GM12878 (cell line): ENCODE data around the gene NOTCH3. TPM values are rescaled to one million over a fixed set of nuclear protein-coding genes. Genes with fewer than 3 reads are reported as not detected.

Experiments
- ATAC-seq: fragments of 200-7000 bp; cut with Tn5 transposase; 3 replicates; pipeline ENCODE4 v1.9.1; 2020; ENCODE audit warnings: mild to moderate bottlenecking, moderate library complexity
- BruUV-seq: library from RNA; stranded (reverse); fragments of 400-500 nt; replicated peaks from 2 replicates; lab custom pipeline; 2021; lab: Mats Ljungman, UMichigan
- CTCF ChIA-PET: fragments of 300-600 bp; sonication (Branson Sonifier 250); formaldehyde crosslinking; extraction: SDS; loops from one replicate; lab custom pipeline; 2021; ENCODE audit warnings: inconsistent platforms; lab: Yijun Ruan, JAX
- POLR2A ChIA-PET: fragments of 350-600 bp; formaldehyde crosslinking; extraction: SDS; loops from one replicate; lab custom pipeline; 2021; ENCODE audit warnings: inconsistent platforms; lab: Charles Lee
- RAD21 ChIA-PET: fragments of 300-600 bp; sonication (Branson Sonifier 250); formaldehyde crosslinking; loops from one replicate; lab custom pipeline; 2023; ENCODE audit warnings: antibody characterized with exemption; ENCODE audit not compliant: unreplicated experiment; lab: Charles Lee
- SMC1A ChIA-PET: fragments of 300-600 bp; sonication (Branson Sonifier 250); formaldehyde crosslinking; loops from one replicate; lab custom pipeline; 2023; ENCODE audit not compliant: unreplicated experiment, uncharacterized antibody; lab: Charles Lee
- DNase-seq: peaks from one replicate; pipeline ENCODE4 v3.0.0-alpha.2; 2011; ENCODE audit warnings: low read depth, low spot score
- FAIRE-seq: peaks from 3 replicates; lab custom pipeline; 2011; peaks lifted over from hg19 to GRCh38; lab: Jason Lieb, UNC
- H2AFZ ChIP-seq: 2 replicates; pipeline ENCODE4 v1.6.0; 2011; ENCODE audit warnings: low read depth, low read length, control low read depth; ENCODE audit not compliant: control insufficient read depth
- H3K27ac ChIP-seq: 2 replicates; pipeline ENCODE4 v1.5.1; 2011; ENCODE audit warnings: control low read depth; ENCODE audit not compliant: control insufficient read depth, insufficient read depth
- H3K27me3 ChIP-seq, 2 experiments: replicated peaks in 1 of 2; 2 replicates each; pipeline versions ENCODE4 v1.6.0 to v1.6.1; 2011; ENCODE audit warnings: low read length in 1 of 2; ENCODE audit not compliant: control insufficient read depth in 2 of 2, insufficient read depth in 2 of 2
- H3K36me3 ChIP-seq, 2 experiments: 2 replicates each; pipeline ENCODE4 v1.5.1; 2011; ENCODE audit warnings: low read length in 1 of 2; ENCODE audit not compliant: control insufficient read depth in 2 of 2, insufficient read depth in 2 of 2
- H3K4me1 ChIP-seq: 2 replicates; pipeline ENCODE4 v1.6.1; 2011; ENCODE audit warnings: mild to moderate bottlenecking, low read length, moderate library complexity, mixed read lengths; ENCODE audit not compliant: control insufficient read depth, insufficient read depth
- H3K4me2 ChIP-seq: 2 replicates; pipeline ENCODE4 v1.6.0; 2011; ENCODE audit warnings: control low read depth; ENCODE audit not compliant: control insufficient read depth, insufficient read depth
- H3K4me3 ChIP-seq: fragments of 200-600 bp; sonication (generic); 2 replicates; pipeline ENCODE4 v1.5.1; 2016
- H3K79me2 ChIP-seq: 2 replicates; pipeline ENCODE4 v1.6.0; 2011; ENCODE audit warnings: low read length; ENCODE audit not compliant: control insufficient read depth, insufficient read depth
- H3K9ac ChIP-seq: 2 replicates; pipeline ENCODE4 v1.8.0; 2011; ENCODE audit warnings: low read length, control low read depth, mixed read lengths; ENCODE audit not compliant: control insufficient read depth, insufficient read depth
- H3K9me3 ChIP-seq: replicated peaks from 3 replicates; pipeline ENCODE4 v1.5.1; 2011; ENCODE audit warnings: mild to moderate bottlenecking, low read length; ENCODE audit not compliant: control insufficient read depth, insufficient read depth
- H4K20me1 ChIP-seq: 2 replicates; pipeline ENCODE4 v1.6.0; 2011; ENCODE audit not compliant: control insufficient read depth, insufficient read depth
- BMI1 ChIP-seq: fragments of 450-650 bp; IDR thresholded peaks from 2 replicates; pipeline ENCODE4 v1.6.1; 2016; ENCODE audit warnings: mild to moderate bottlenecking, moderate library complexity, borderline replicate concordance
- CREB1 ChIP-seq: IDR thresholded peaks from 2 replicates; pipeline ENCODE4 v1.6.1; 2012; ENCODE audit warnings: low read depth, mild to moderate bottlenecking, inconsistent platforms
- EGR1 ChIP-seq, 2 experiments: IDR thresholded peaks; 1 replicate in 1 of 2; 2 replicates in 1 of 2; pipeline ENCODE4 v1.6.1; 2011 to 2012; ENCODE audit warnings: low read depth in 2 of 2, low read length in 2 of 2, borderline replicate concordance in 1 of 2, mild to moderate bottlenecking in 1 of 2, moderate library complexity in 1 of 2
- MXI1 ChIP-seq: fragments of 150-350 bp; IDR thresholded peaks from 2 replicates; pipeline ENCODE4 v1.6.1; 2011; ENCODE audit warnings: low read depth, mild to moderate bottlenecking, inconsistent platforms, low read length, improper control_type of control experiment
- NFIC ChIP-seq: IDR thresholded peaks from 2 replicates; pipeline ENCODE4 v1.6.1; 2012; ENCODE audit warnings: low read depth, mild to moderate bottlenecking, inconsistent platforms, low read length, moderate library complexity
- NFYA ChIP-seq: IDR thresholded peaks from 2 replicates; pipeline ENCODE4 v1.6.1; 2011; ENCODE audit warnings: low read depth, mild to moderate bottlenecking, low read length, improper control_type of control experiment, borderline replicate concordance
- NFYB ChIP-seq: IDR thresholded peaks from 2 replicates; pipeline ENCODE4 v1.6.1; 2011; ENCODE audit warnings: low read depth, mild to moderate bottlenecking, low read length, improper control_type of control experiment, moderate library complexity; ENCODE audit not compliant: insufficient read depth
- SIX5 ChIP-seq: IDR thresholded peaks from 2 replicates; pipeline ENCODE4 v1.6.1; 2011; ENCODE audit warnings: mild to moderate bottlenecking, low read depth, low read length, moderate library complexity; ENCODE audit not compliant: severe bottlenecking
- TCF3 ChIP-seq: IDR thresholded peaks from 2 replicates; pipeline ENCODE4 v1.6.1; 2012; ENCODE audit warnings: low read depth, mild to moderate bottlenecking, low read length, borderline replicate concordance; ENCODE audit not compliant: insufficient read depth
- ZBED1 ChIP-seq: IDR thresholded peaks from 2 replicates; pipeline ENCODE4 v1.6.1; 2016; ENCODE audit warnings: borderline replicate concordance
- ZBTB4 ChIP-seq: fragments of 450-650 bp; formaldehyde crosslinking; IDR thresholded peaks from 2 replicates; pipeline ENCODE4 v1.4.0; 2022; ENCODE audit warnings: mild to moderate bottlenecking, moderate library complexity
- ZBTB40 ChIP-seq: fragments of 450-650 bp; IDR thresholded peaks from 2 replicates; pipeline ENCODE4 v1.6.1; 2016; ENCODE audit warnings: mild to moderate bottlenecking, moderate library complexity, borderline replicate concordance
- ZNF24 ChIP-seq: fragments of 450-650 bp; IDR thresholded peaks from 2 replicates; pipeline ENCODE4 v1.6.1; 2017; ENCODE audit warnings: antibody characterized with exemption, mild to moderate bottlenecking
- WGBS: methylation state at CpG from one replicate; pipeline ENCODE4 v1.1.6; 2016; ENCODE audit warnings: low lambda C conversion rate; ENCODE audit not compliant: insufficient replicate concordance, insufficient coverage; ENCODE audit errors: missing lambda C conversion rate; 5-methylcytosine and 5-hydroxymethylcytosine counted together
- in situ Hi-C: fragments of 300-500 bp; cut with MboI; formaldehyde crosslinking; loops from 9 replicates; pipeline ENCODE4 v1.14.3; 2018; ENCODE audit warnings: mixed read lengths
- intact Hi-C: fragments of 100-400 bp; cut with micrococcal nuclease; formaldehyde crosslinking; loops from one replicate; pipeline ENCODE4 v1.14.2; 2022; ENCODE audit not compliant: unreplicated experiment
- polyA plus RNA-seq, 11 experiments: library from polyadenylated mRNA; depleted of rRNA in 4 of 11; unstranded in 6 of 11; stranded (reverse) in 5 of 11; fragments of >200 nt; fragmentation: Nextera tagmentation in 4 of 11; fragmentation: Illumina TruSeq in 1 of 11; extraction: Ambion mirVana in 4 of 11; extraction: Trizol in 1 of 11; gene quantifications; 1 replicate in 1 of 11; 2 replicates in 10 of 11; pipeline versions ENCODE4 v1.2.1 to v1.2.3, GENCODE V29; 2011 to 2016; ENCODE audit warnings: inconsistent platforms in 2 of 11, missing spikeins in 2 of 11, low read depth in 1 of 11
- total RNA-seq, 4 experiments: library from RNA; depleted of rRNA in 3 of 4; stranded (reverse); fragments of >200 nt in 3 of 4; fragmentation: Illumina TruSeq in 1 of 4; extraction: Trizol in 1 of 4; gene quantifications; 2 replicates each; pipeline versions ENCODE4 v1.2.1 to v1.2.3, GENCODE V29; 2013 to 2021
- TF ChIP-seq, protein P1 (sequence below): fragments of 450-650 bp; IDR thresholded peaks from 2 replicates; pipeline ENCODE4 v1.6.1; 2016; ENCODE audit warnings: mild to moderate bottlenecking

Gene NOTCH3
- total and polyA plus RNA-seq, 10 of the 15 experiments (the other 5 are each of a cell fraction or from before 2014, with no cell fraction given) = 0.01 to 0.42 (median 0.10) TPM; not detected in 5

DNA sequence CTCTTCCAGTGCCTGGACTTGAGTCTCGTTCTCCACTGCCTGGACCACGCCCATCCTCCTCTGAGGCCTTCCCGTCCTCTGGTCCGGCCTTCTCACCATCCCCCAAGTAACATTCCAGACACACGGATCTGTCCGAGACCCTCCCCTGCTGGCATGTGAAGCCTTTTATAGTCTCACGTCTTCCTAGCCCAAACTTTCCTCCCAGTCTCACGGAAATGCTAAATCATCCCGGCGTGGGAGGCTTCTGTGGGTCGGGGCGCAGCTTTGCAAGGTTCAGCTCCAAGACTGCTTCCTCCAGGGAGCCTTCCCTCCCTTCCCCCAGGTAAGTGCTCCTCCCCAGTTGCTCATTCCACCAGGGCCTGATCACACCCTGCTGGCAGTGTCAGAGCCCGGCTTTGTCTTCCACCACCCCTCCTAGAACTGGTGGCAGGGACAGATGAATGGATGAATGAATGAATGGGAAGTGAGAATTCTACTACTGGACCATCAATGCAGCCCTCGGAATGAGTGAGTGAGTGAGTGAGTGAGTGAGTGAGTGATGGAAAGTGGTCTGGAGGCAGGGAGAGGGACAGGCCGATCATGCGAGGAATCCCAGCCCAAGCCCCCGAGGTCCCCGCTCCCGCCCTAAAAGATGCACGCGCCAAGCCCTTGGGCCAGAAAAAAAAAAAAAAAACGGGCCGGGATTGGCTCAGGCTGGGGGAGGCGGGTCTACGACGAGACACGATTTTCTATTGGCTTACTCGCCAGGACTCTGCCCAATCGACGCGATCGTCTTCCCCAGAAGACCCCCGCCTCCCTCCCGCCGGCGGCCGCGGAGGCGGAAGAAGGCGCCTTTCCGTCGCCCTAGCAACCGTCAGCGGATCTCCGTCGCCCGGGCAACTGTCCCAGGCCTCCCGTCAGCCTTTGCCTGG lies 22.2 kb upstream of the NOTCH3 start:
- Histone ChIP-seq H3K27ac (no peak overlapping the region), H3K9me3 (no peaks in the 10 kb centered on the region), H3K4me3 (peak overlapping the region; percentile 67), H2AFZ (peak overlapping the region; percentile 78), H3K27me3 (no peaks in the 10 kb centered on the region; a peak in 1 of 4 replicates), H3K36me3 (no peaks in the 10 kb centered on the region), H3K9ac (no peak overlapping the region), H3K4me1 (peaks cover 2% of the 10 kb centered on the region; the same call in 1 of the 2 replicates), H3K79me2 (no peaks in the 10 kb centered on the region), H4K20me1 (no peaks in the 10 kb centered on the region), H3K4me2 (peak overlapping the region; percentile 98)
- peak; percentile 98 for ATAC-seq
- RAD21 ChIA-PET = no interaction called here
- peak; percentile 45 for DNase-seq
- CTCF ChIA-PET = no interaction called here
- SMC1A ChIA-PET = no interaction called here
- FAIRE-seq = peak; percentile 75
- intact Hi-C loops (no loop called here), in situ Hi-C loops (no loop called here)
- no TSS peak for BruUV-seq
- 7% methylated on average over 38 of the region's 48 CpGs for WGBS
- POLR2A ChIA-PET = no interaction called here
- TF ChIP-seq EGR1 (IDR thresholded peaks at IDR 0.05; ENCODE audit: borderline replicate concordance in 1 of 2, low read depth in 2 of 2, low read length in 2 of 2) = peak in 1 of 2 experiments; percentile 63; a peak in 1 of 3 replicates
- TF ChIP-seq NFYB = peak; percentile 78
- TF ChIP-seq, protein P1, sequence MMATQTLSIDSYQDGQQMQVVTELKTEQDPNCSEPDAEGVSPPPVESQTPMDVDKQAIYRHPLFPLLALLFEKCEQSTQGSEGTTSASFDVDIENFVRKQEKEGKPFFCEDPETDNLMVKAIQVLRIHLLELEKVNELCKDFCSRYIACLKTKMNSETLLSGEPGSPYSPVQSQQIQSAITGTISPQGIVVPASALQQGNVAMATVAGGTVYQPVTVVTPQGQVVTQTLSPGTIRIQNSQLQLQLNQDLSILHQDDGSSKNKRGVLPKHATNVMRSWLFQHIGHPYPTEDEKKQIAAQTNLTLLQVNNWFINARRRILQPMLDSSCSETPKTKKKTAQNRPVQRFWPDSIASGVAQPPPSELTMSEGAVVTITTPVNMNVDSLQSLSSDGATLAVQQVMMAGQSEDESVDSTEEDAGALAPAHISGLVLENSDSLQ = peak; percentile 93
- peak; percentile 19; the same call in 1 of the 2 replicates for TF ChIP-seq CREB1
- peak; percentile 77 for TF ChIP-seq ZNF24
- TF ChIP-seq MXI1 = peak; percentile 98
- no peak for TF ChIP-seq NFIC
- TF ChIP-seq BMI1 = peak; percentile 97
- TF ChIP-seq NFYA = peak; percentile 19; the same call in 1 of the 2 replicates
- TF ChIP-seq ZBTB40 = peak; percentile 35; the same call in 1 of the 2 replicates
- no peak for TF ChIP-seq TCF3
- TF ChIP-seq ZBTB4 (CRISPR knock-in tag) = no peak
- TF ChIP-seq ZBED1 = no peak
- TF ChIP-seq SIX5 = peak; percentile 26
